ENCODE results near the gene TRIL.

- TF ChIP-seq CTCF (IDR thresholded peaks at IDR 0.05 in 8 of 11, conservative IDR thresholded peaks at IDR 0.05 in 3 of 11) (no peak), POLR2A (IDR thresholded peaks at IDR 0.05) (no peak)
Observed at GRCh38 chr7:28961972-28962371, 3.8 kb upstream of the TRIL start.

Measured in spleen (tissue), 7 donors.